Osteocyte (in vitro differentiated cells): ENCODE results near the gene DACH1. TPM values are rescaled to one million over a fixed set of nuclear protein-coding genes. Genes with fewer than 3 reads are reported as not detected.
A peak's percentile ranks its signal among the peaks of the same experiment; 100 is the strongest.

Experiments
- DNase-seq: peaks from one replicate; pipeline ENCODE4 v3.0.0; 2021; ENCODE audit warnings: mixed read lengths; ENCODE audit not compliant: unreplicated experiment; ENCODE audit errors: extremely low spot score
- H3K27ac Mint-ChIP-seq: one replicate; pipeline ENCODE4 v1.8.0; 2021; ENCODE audit warnings: mild to moderate bottlenecking, mixed read lengths; ENCODE audit not compliant: unreplicated experiment
- H3K27me3 Mint-ChIP-seq: one replicate; pipeline ENCODE4 v1.8.0; 2021; ENCODE audit warnings: mixed read lengths; ENCODE audit not compliant: unreplicated experiment
- H3K36me3 Mint-ChIP-seq: one replicate; pipeline ENCODE4 v1.8.0; 2021; ENCODE audit warnings: mixed read lengths; ENCODE audit not compliant: unreplicated experiment
- H3K4me1 Mint-ChIP-seq: one replicate; pipeline ENCODE4 v1.8.0; 2021; ENCODE audit warnings: mixed read lengths; ENCODE audit not compliant: unreplicated experiment
- H3K4me3 Mint-ChIP-seq: one replicate; pipeline ENCODE4 v1.8.0; 2021; ENCODE audit warnings: mild to moderate bottlenecking, moderate library complexity, mixed read lengths; ENCODE audit not compliant: unreplicated experiment
- H3K9me3 Mint-ChIP-seq: one replicate; pipeline ENCODE4 v1.8.0; 2021; ENCODE audit warnings: mixed read lengths; ENCODE audit not compliant: unreplicated experiment
- total RNA-seq: library from RNA; stranded (reverse); gene quantifications from 2 replicates; pipeline ENCODE4 v1.2.1, GENCODE V29; 2021
- TF ChIP-seq, protein P1 (sequence below): fragments of 200-600 bp; sonication (generic); IDR thresholded peaks from 2 replicates; pipeline ENCODE4 v1.5.0; 2021; ENCODE audit warnings: antibody characterized with exemption, mild to moderate bottlenecking, moderate library complexity

The DACH1 gene
- total RNA-seq, 1 donor from 2014 or later: 0.54 TPM

- TF ChIP-seq, protein P1, sequence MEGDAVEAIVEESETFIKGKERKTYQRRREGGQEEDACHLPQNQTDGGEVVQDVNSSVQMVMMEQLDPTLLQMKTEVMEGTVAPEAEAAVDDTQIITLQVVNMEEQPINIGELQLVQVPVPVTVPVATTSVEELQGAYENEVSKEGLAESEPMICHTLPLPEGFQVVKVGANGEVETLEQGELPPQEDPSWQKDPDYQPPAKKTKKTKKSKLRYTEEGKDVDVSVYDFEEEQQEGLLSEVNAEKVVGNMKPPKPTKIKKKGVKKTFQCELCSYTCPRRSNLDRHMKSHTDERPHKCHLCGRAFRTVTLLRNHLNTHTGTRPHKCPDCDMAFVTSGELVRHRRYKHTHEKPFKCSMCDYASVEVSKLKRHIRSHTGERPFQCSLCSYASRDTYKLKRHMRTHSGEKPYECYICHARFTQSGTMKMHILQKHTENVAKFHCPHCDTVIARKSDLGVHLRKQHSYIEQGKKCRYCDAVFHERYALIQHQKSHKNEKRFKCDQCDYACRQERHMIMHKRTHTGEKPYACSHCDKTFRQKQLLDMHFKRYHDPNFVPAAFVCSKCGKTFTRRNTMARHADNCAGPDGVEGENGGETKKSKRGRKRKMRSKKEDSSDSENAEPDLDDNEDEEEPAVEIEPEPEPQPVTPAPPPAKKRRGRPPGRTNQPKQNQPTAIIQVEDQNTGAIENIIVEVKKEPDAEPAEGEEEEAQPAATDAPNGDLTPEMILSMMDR: no peak
- no peak for DNase-seq
- H3K36me3 Mint-ChIP-seq: no peaks in the 10 kb centered on the region
- no peak overlapping the region for H3K27ac Mint-ChIP-seq
- H3K27me3 Mint-ChIP-seq: peaks cover 83% of the 10 kb centered on the region
- peaks cover 24% of the 10 kb centered on the region for H3K4me1 Mint-ChIP-seq
- no peaks in the 10 kb centered on the region for H3K9me3 Mint-ChIP-seq
- H3K4me3 Mint-ChIP-seq: peak overlapping the region; percentile 67
These were observed 1.1 kb downstream of the DACH1 start for GRCh38 chr13:71865874-71866334.

GRCh38 chr13:71864986-71865873 lies 1.8 kb downstream of the DACH1 start:
- TF ChIP-seq, protein P1: no peak
- Mint-ChIP-seq H3K9me3 (no peaks in the 10 kb centered on the region), H3K36me3 (no peaks in the 10 kb centered on the region), H3K4me1 (peaks cover 24% of the 10 kb centered on the region), H3K27ac (no peak overlapping the region), H3K27me3 (peaks cover 81% of the 10 kb centered on the region), H3K4me3 (peak overlapping the region; percentile 81)
- peak; percentile 80 for DNase-seq

GRCh38 chr13:71864094-71864985 lies 2.7 kb downstream of the DACH1 start:
- Mint-ChIP-seq H3K27ac (no peak overlapping the region), H3K27me3 (peaks cover 73% of the 10 kb centered on the region), H3K9me3 (no peaks in the 10 kb centered on the region), H3K4me3 (peak overlapping the region; percentile 81), H3K36me3 (no peaks in the 10 kb centered on the region), H3K4me1 (peaks cover 24% of the 10 kb centered on the region)
- TF ChIP-seq, protein P1: no peak
- no peak for DNase-seq

DNA sequence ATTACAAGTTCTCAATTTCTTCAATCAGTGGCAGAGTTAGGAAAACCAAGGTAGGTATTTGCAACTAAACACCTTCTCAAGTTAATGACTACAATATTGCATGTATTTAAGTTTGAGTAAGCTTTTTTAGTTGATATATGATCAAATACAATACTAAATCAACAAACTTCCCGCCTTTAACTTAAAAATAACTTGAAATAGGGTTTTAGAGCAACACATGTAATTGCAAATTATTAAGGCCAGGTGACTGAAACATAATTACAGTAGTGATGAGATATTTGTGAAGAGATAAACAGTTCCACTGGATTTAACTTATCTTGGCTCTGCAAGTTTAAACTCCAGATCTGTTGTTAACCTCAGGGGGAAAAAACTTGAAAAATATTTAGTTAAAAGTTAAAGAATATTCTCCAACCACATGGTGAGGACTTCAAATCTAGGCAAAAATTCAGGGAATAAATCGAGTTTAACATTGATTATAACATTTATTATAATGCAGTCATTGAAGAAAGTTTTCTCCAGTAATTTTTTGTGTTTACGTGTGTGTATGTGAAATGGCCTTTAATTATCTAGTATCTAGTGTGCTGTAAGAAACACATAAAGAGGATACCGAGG lies 3.6 kb downstream of the DACH1 start:
- Mint-ChIP-seq H3K4me1 (peaks cover 24% of the 10 kb centered on the region), H3K4me3 (no peak overlapping the region), H3K27me3 (peaks cover 69% of the 10 kb centered on the region), H3K36me3 (no peaks in the 10 kb centered on the region), H3K27ac (no peak overlapping the region), H3K9me3 (no peaks in the 10 kb centered on the region)
- TF ChIP-seq, protein P1: no peak
- no peak for DNase-seq
